K562 (cell line): ENCODE measurements around the gene EPB41L2. TPM values are rescaled to one million over a fixed set of nuclear protein-coding genes. Genes with fewer than 3 reads are reported as not detected.

Source experiments
- ADNP ChIP-seq: fragments of 200-800 bp; sonication (Bioruptor generic); IDR thresholded peaks from 2 replicates; pipeline ENCODE4 v1.6.1; 2016; ENCODE audit warnings: missing genetic modification characterization, missing compliant biosample characterization
- ARID1B ChIP-seq: fragments of 450-650 bp; IDR thresholded peaks from 2 replicates; pipeline ENCODE4 v1.6.1; 2016; ENCODE audit warnings: antibody characterized with exemption, mild to moderate bottlenecking, inconsistent platforms
- CBFA2T3 ChIP-seq: fragments of 450-650 bp; IDR thresholded peaks from 2 replicates; pipeline ENCODE4 v1.6.1; 2017
- E2F1 ChIP-seq: sonication (generic); formaldehyde crosslinking; IDR thresholded peaks from 2 replicates; pipeline ENCODE4 v1.8.1; 2023; ENCODE audit warnings: mild to moderate bottlenecking, missing genetic modification reagents, moderate library complexity
- EP300 ChIP-seq: IDR thresholded peaks from 2 replicates; pipeline ENCODE4 v1.6.1; 2012; ENCODE audit warnings: low read length, improper control_type of control experiment
- HIVEP1 ChIP-seq: fragments of 250-450 bp; sonication (Bioruptor Pico); IDR thresholded peaks from 2 replicates; pipeline ENCODE4 v1.4.0; 2020; ENCODE audit warnings: mild to moderate bottlenecking
- IFI16 ChIP-seq: fragments of 250-450 bp; sonication (Bioruptor Pico); IDR thresholded peaks from 2 replicates; pipeline ENCODE4 v2.1.2; 2022; ENCODE audit warnings: mild to moderate bottlenecking, inconsistent platforms
- IRF9 ChIP-seq: fragments of 450-650 bp; IDR thresholded peaks from 2 replicates; pipeline ENCODE4 v1.6.1; 2016; ENCODE audit warnings: missing biosample characterization, missing genetic modification characterization
- JUNB ChIP-seq: fragments of 450-650 bp; formaldehyde crosslinking; conservative IDR thresholded peaks from 2 replicates; pipeline ENCODE4 v1.4.0; 2020; ENCODE audit warnings: mild to moderate bottlenecking
- KDM1A ChIP-seq, 2 experiments: fragments of 450-650 bp; IDR thresholded peaks; 2 replicates each; pipeline ENCODE4 v1.6.1; 2016; ENCODE audit warnings: mild to moderate bottlenecking in 2 of 2
- MED1 ChIP-seq: sonication (generic); formaldehyde crosslinking; IDR thresholded peaks from 2 replicates; pipeline ENCODE4 v1.8.1; 2023; ENCODE audit warnings: missing genetic modification reagents, borderline replicate concordance
- MITF ChIP-seq: IDR thresholded peaks from 2 replicates; pipeline ENCODE4 v1.6.1; 2014; ENCODE audit warnings: antibody characterized with exemption
- NCOR1 ChIP-seq: fragments of 450-650 bp; IDR thresholded peaks from 2 replicates; pipeline ENCODE4 v1.6.1; 2016; ENCODE audit warnings: mild to moderate bottlenecking, moderate library complexity
- RBM15 ChIP-seq: fragments of 200-400 bp; formaldehyde crosslinking; IDR thresholded peaks from 2 replicates; pipeline ENCODE4 v1.6.1; 2018; ENCODE audit warnings: mild to moderate bottlenecking, low read length, moderate library complexity; ENCODE audit not compliant: insufficient read depth
- ZNF263 ChIP-seq: sonication (generic); formaldehyde crosslinking; IDR thresholded peaks from 2 replicates; pipeline ENCODE4 v1.8.0; 2022; ENCODE audit warnings: mild to moderate bottlenecking, missing genetic modification reagents, borderline replicate concordance
- ZNF311 ChIP-seq: fragments of 250-450 bp; sonication (Bioruptor Pico); IDR thresholded peaks from 2 replicates; pipeline ENCODE4 v1.4.0; 2020; ENCODE audit warnings: mild to moderate bottlenecking, moderate library complexity
- ZNF407 ChIP-seq: fragments of 450-650 bp; IDR thresholded peaks from 2 replicates; pipeline ENCODE4 v1.6.1; 2016; ENCODE audit warnings: low read depth
- ZNF589 ChIP-seq: fragments of 200-800 bp; sonication (Bioruptor generic); IDR thresholded peaks from 2 replicates; pipeline ENCODE4 v1.6.1; 2016; ENCODE audit warnings: low read depth, missing genetic modification characterization, missing compliant biosample characterization
- polyA plus RNA-seq, 8 experiments: library from polyadenylated mRNA; depleted of rRNA in 4 of 8; stranded (reverse) in 5 of 8; unstranded in 3 of 8; fragments of >200 nt; fragmentation: Nextera tagmentation in 2 of 8; fragmentation: Illumina TruSeq in 1 of 8; extraction: Ambion mirVana in 2 of 8; extraction: Trizol in 1 of 8; gene quantifications; 2 replicates each; pipeline versions ENCODE4 v1.2.1 to v1.2.3, GENCODE V29; 2011 to 2014; ENCODE audit warnings: inconsistent platforms in 1 of 8, missing spikeins in 1 of 8
- total RNA-seq, 7 experiments: library from RNA; depleted of rRNA in 6 of 7; stranded (reverse); fragments of >200 nt in 6 of 7; fragmentation: Illumina TruSeq in 2 of 7; extraction: Trizol in 2 of 7; gene quantifications; 2 replicates each; pipeline versions ENCODE4 v1.2.1 to v1.2.3, GENCODE V29; 2011 to 2021; ENCODE audit warnings: low replicate concordance in 1 of 7

The EPB41L2 gene
- total and polyA plus RNA-seq, 9 of the 15 experiments (the other 6 are each of a cell fraction or from before 2014, with no cell fraction given): 5.1 to 53.6 (median 25.0) TPM

GRCh38 chr6:131107151-131107550 is 44.1 kb upstream of the EPB41L2 start (continued):
- TF ChIP-seq ZNF407: no peak
- no peak for TF ChIP-seq ZNF311 (CRISPR knock-in tag)
- 0 out of 4 replicates have a peak, but pooled peaks of 1 of the 2 experiments have one; percentile 27 for TF ChIP-seq KDM1A (IDR thresholded peaks at IDR 0.05)
- peak; percentile 61 for TF ChIP-seq ARID1B
- TF ChIP-seq IRF9 (tag): no peak
- TF ChIP-seq ZNF263 (CRISPR knock-in tag): no peak
- TF ChIP-seq E2F1 (CRISPR knock-in tag): no peak
- TF ChIP-seq EP300: no peak; the same call in 1 of the 2 replicates
- no peak for TF ChIP-seq ZNF589 (CRISPR knock-in tag)
- peak; percentile 50; the same call in 1 of the 2 replicates for TF ChIP-seq ADNP
- peak; percentile 57 for TF ChIP-seq CBFA2T3
- no peak for TF ChIP-seq MED1 (CRISPR knock-in tag)
- no peak for TF ChIP-seq JUNB (CRISPR knock-in tag)
- no peak for TF ChIP-seq IFI16 (CRISPR knock-in tag)
- no peak for TF ChIP-seq HIVEP1 (CRISPR knock-in tag)
- no peak for TF ChIP-seq NCOR1
- no peak for TF ChIP-seq MITF
- TF ChIP-seq RBM15: no peak
